SK-N-SH (cell line): Measurements from ENCODE around the gene PEPD. TPM values are rescaled to one million over a fixed set of nuclear protein-coding genes. Genes with fewer than 3 reads are reported as not detected.

Experiments
- CHD2 ChIP-seq: fragments of 150-350 bp; IDR thresholded peaks from 2 replicates; pipeline ENCODE4 v1.6.1; 2018; ENCODE audit warnings: low read length; ENCODE audit not compliant: partially characterized antibody
- ELF1 ChIP-seq: IDR thresholded peaks from 2 replicates; pipeline ENCODE4 v1.4.0; 2012
- EP300 ChIP-seq, 2 experiments: IDR thresholded peaks; 2 replicates each; pipeline versions ENCODE4 v1.4.0 to v1.6.1; 2012; ENCODE audit warnings: borderline replicate concordance in 1 of 2, low read depth in 1 of 2, low read length in 1 of 2
- EZH2phosphoT487 ChIP-seq: fragments of 200-600 bp; sonication (generic); IDR thresholded peaks from 2 replicates; pipeline ENCODE4 v1.6.1; 2017; ENCODE audit warnings: low read depth, mixed run types, mild to moderate bottlenecking, antibody characterized with exemption, moderate library complexity, borderline replicate concordance
- FOXJ3 ChIP-seq: sonication (generic); formaldehyde crosslinking; IDR thresholded peaks from 2 replicates; pipeline ENCODE4 v1.5.1; 2020; ENCODE audit warnings: mild to moderate bottlenecking, missing genetic modification reagents
- FOXM1 ChIP-seq: IDR thresholded peaks from 2 replicates; pipeline ENCODE4 v1.4.0; 2012; ENCODE audit warnings: low read depth, mild to moderate bottlenecking
- GATA2 ChIP-seq: sonication (generic); formaldehyde crosslinking; IDR thresholded peaks from 2 replicates; pipeline ENCODE4 v1.5.0; 2020; ENCODE audit warnings: mild to moderate bottlenecking, missing genetic modification reagents
- POLR2AphosphoS5 ChIP-seq: IDR thresholded peaks from 2 replicates; pipeline ENCODE4 v1.6.1; 2012; ENCODE audit warnings: low read depth, low read length
- RCOR1 ChIP-seq: fragments of 150-350 bp; IDR thresholded peaks from 2 replicates; pipeline ENCODE4 v1.6.1; 2017; ENCODE audit warnings: antibody characterized with exemption, low read length
- RFX5 ChIP-seq: IDR thresholded peaks from 2 replicates; pipeline ENCODE4 v1.6.1; 2012; ENCODE audit warnings: mild to moderate bottlenecking, improper control_type of control experiment, low read length
- RXRA ChIP-seq: IDR thresholded peaks from 2 replicates; pipeline ENCODE4 v1.4.0; 2012; ENCODE audit warnings: low read depth, mild to moderate bottlenecking, borderline replicate concordance
- SIN3A ChIP-seq: IDR thresholded peaks from 2 replicates; pipeline ENCODE4 v1.6.1; 2012; ENCODE audit warnings: low read depth, mild to moderate bottlenecking, low read length, moderate library complexity, borderline replicate concordance
- SMC3 ChIP-seq: IDR thresholded peaks from 2 replicates; pipeline ENCODE4 v1.6.1; 2012; ENCODE audit warnings: low read depth, low read length, improper control_type of control experiment
- TAF1 ChIP-seq: IDR thresholded peaks from 2 replicates; pipeline ENCODE4 v1.6.1; 2012; ENCODE audit warnings: low read depth, mild to moderate bottlenecking, low read length, moderate library complexity, borderline replicate concordance
- polyA plus RNA-seq, 3 experiments: library from polyadenylated mRNA; depleted of rRNA; stranded (reverse); fragments of >200 nt; gene quantifications; 2 replicates each; pipeline ENCODE4 v1.2.3, GENCODE V29; 2012
- TF ChIP-seq, protein P1 (sequence below): IDR thresholded peaks from 2 replicates; pipeline ENCODE4 v1.4.0; 2012; ENCODE audit warnings: low read depth, borderline replicate concordance
- TF ChIP-seq, protein P2 (sequence below): fragments of 150-350 bp; IDR thresholded peaks from 2 replicates; pipeline ENCODE4 v1.6.1; 2016; ENCODE audit warnings: mild to moderate bottlenecking, low read depth, low read length
- TF ChIP-seq, protein P3 (sequence below): fragments of 150-350 bp; IDR thresholded peaks from 2 replicates; pipeline ENCODE4 v1.6.1; 2017; ENCODE audit warnings: antibody characterized with exemption, low read length, low read depth, borderline replicate concordance
- TF ChIP-seq, protein P4 (sequence below): IDR thresholded peaks from 2 replicates; pipeline ENCODE4; 2012
- TF ChIP-seq, protein P5 (sequence below): fragments of 200-600 bp; sonication (generic); IDR thresholded peaks from 2 replicates; pipeline ENCODE4 v1.6.1; 2017; ENCODE audit warnings: antibody characterized with exemption, mild to moderate bottlenecking, moderate library complexity
- TF ChIP-seq, protein P6 (sequence below): IDR thresholded peaks from 2 replicates; pipeline ENCODE4 v1.4.0; 2012; ENCODE audit warnings: low read depth, borderline replicate concordance

PEPD gene
- polyA plus RNA-seq, 1 of the 3 experiments (the other 2 are of a cell fraction) = 88.9 TPM

DNA sequence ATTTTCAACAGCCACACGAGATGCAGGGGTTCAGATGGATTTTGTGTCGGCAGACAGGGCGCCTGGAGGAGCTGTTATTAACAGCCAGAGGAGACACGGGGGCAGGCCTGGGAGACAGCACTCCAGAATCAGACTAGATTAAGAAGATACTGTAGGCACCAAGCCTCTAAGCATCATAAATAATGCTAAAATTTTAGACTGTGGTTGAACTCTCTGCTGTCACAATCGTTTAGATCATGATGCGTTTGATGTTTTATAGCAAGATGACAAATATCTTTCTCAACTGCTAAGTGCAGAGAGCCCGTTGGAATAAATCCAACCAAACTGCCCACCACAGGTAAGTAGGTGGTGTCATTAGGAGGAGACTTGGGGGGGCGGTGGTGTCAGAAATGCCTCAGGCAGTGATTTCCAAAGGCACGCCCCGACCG, 84.2 kb downstream of the PEPD start (continued):
- TF ChIP-seq, protein P1, sequence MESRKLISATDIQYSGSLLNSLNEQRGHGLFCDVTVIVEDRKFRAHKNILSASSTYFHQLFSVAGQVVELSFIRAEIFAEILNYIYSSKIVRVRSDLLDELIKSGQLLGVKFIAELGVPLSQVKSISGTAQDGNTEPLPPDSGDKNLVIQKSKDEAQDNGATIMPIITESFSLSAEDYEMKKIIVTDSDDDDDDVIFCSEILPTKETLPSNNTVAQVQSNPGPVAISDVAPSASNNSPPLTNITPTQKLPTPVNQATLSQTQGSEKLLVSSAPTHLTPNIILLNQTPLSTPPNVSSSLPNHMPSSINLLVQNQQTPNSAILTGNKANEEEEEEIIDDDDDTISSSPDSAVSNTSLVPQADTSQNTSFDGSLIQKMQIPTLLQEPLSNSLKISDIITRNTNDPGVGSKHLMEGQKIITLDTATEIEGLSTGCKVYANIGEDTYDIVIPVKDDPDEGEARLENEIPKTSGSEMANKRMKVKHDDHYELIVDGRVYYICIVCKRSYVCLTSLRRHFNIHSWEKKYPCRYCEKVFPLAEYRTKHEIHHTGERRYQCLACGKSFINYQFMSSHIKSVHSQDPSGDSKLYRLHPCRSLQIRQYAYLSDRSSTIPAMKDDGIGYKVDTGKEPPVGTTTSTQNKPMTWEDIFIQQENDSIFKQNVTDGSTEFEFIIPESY = no peak
- TF ChIP-seq, protein P2, sequence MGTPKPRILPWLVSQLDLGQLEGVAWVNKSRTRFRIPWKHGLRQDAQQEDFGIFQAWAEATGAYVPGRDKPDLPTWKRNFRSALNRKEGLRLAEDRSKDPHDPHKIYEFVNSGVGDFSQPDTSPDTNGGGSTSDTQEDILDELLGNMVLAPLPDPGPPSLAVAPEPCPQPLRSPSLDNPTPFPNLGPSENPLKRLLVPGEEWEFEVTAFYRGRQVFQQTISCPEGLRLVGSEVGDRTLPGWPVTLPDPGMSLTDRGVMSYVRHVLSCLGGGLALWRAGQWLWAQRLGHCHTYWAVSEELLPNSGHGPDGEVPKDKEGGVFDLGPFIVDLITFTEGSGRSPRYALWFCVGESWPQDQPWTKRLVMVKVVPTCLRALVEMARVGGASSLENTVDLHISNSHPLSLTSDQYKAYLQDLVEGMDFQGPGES = no peak
- no peak for TF ChIP-seq SIN3A
- TF ChIP-seq CHD2 = no peak
- TF ChIP-seq, protein P3, sequence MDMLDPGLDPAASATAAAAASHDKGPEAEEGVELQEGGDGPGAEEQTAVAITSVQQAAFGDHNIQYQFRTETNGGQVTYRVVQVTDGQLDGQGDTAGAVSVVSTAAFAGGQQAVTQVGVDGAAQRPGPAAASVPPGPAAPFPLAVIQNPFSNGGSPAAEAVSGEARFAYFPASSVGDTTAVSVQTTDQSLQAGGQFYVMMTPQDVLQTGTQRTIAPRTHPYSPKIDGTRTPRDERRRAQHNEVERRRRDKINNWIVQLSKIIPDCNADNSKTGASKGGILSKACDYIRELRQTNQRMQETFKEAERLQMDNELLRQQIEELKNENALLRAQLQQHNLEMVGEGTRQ = no peak
- peak in 1 of 2 experiments; percentile 74; a peak in 2 of 4 replicates for TF ChIP-seq EP300 (IDR thresholded peaks at IDR 0.05; ENCODE audit: borderline replicate concordance in 1 of 2, low read depth in 1 of 2, low read length in 1 of 2)
- TF ChIP-seq FOXJ3 (CRISPR knock-in tag) = no peak
- no peak for TF ChIP-seq EZH2phosphoT487
- no peak for TF ChIP-seq TAF1
- no peak for TF ChIP-seq SMC3
- peak; percentile 44; the same call in 1 of the 2 replicates for TF ChIP-seq GATA2 (CRISPR knock-in tag)
- TF ChIP-seq, protein P4, sequence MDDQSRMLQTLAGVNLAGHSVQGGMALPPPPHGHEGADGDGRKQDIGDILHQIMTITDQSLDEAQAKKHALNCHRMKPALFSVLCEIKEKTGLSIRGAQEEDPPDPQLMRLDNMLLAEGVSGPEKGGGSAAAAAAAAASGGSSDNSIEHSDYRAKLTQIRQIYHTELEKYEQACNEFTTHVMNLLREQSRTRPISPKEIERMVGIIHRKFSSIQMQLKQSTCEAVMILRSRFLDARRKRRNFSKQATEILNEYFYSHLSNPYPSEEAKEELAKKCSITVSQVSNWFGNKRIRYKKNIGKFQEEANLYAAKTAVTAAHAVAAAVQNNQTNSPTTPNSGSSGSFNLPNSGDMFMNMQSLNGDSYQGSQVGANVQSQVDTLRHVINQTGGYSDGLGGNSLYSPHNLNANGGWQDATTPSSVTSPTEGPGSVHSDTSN = peak; percentile 66
- TF ChIP-seq, protein P5, sequence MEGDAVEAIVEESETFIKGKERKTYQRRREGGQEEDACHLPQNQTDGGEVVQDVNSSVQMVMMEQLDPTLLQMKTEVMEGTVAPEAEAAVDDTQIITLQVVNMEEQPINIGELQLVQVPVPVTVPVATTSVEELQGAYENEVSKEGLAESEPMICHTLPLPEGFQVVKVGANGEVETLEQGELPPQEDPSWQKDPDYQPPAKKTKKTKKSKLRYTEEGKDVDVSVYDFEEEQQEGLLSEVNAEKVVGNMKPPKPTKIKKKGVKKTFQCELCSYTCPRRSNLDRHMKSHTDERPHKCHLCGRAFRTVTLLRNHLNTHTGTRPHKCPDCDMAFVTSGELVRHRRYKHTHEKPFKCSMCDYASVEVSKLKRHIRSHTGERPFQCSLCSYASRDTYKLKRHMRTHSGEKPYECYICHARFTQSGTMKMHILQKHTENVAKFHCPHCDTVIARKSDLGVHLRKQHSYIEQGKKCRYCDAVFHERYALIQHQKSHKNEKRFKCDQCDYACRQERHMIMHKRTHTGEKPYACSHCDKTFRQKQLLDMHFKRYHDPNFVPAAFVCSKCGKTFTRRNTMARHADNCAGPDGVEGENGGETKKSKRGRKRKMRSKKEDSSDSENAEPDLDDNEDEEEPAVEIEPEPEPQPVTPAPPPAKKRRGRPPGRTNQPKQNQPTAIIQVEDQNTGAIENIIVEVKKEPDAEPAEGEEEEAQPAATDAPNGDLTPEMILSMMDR = no peak
- no peak for TF ChIP-seq RXRA
- TF ChIP-seq POLR2AphosphoS5 = no peak
- TF ChIP-seq ELF1 = no peak
- TF ChIP-seq RCOR1 = no peak
- TF ChIP-seq, protein P6, sequence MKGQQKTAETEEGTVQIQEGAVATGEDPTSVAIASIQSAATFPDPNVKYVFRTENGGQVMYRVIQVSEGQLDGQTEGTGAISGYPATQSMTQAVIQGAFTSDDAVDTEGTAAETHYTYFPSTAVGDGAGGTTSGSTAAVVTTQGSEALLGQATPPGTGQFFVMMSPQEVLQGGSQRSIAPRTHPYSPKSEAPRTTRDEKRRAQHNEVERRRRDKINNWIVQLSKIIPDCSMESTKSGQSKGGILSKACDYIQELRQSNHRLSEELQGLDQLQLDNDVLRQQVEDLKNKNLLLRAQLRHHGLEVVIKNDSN = no peak
- no peak for TF ChIP-seq FOXM1
- TF ChIP-seq RFX5 = no peak
